ENCODE results near the gene SCYGR4. TPM values are rescaled to one million over a fixed set of nuclear protein-coding genes. Genes with fewer than 3 reads are reported as not detected.

SCYGR4 gene
- total RNA-seq, 1 donor from 2014 or later = not detected

- no peak overlapping the region for H3K27ac Mint-ChIP-seq (ENCODE audit: unreplicated experiment)
- H3K36me3 Mint-ChIP-seq (ENCODE audit: unreplicated experiment) = no peaks in the 10 kb centered on the region
- no peak overlapping the region for H3K4me3 Mint-ChIP-seq (ENCODE audit: unreplicated experiment)
- DNase-seq = no peak
- no peaks in the 10 kb centered on the region for H3K27me3 Mint-ChIP-seq (ENCODE audit: unreplicated experiment)
- peaks cover 2% of the 10 kb centered on the region for H3K4me1 Mint-ChIP-seq (ENCODE audit: low read depth, unreplicated experiment)
- no peak for TF ChIP-seq CTCF (IDR thresholded peaks at IDR 0.05; ENCODE audit: partially characterized antibody, unreplicated experiment)
- H3K9me3 Mint-ChIP-seq (ENCODE audit: unreplicated experiment) = no peaks in the 10 kb centered on the region
These were observed 10.8 kb upstream of the SCYGR4 start for GRCh38 chr2:227606476-227606875.

GRCh38 chr2:227607941-227608340 is 9.4 kb upstream of the SCYGR4 start:
- DNase-seq = no peak
- no peak for TF ChIP-seq CTCF (IDR thresholded peaks at IDR 0.05; ENCODE audit: partially characterized antibody, unreplicated experiment)
- Mint-ChIP-seq H3K27me3 (ENCODE audit: unreplicated experiment) (no peaks in the 10 kb centered on the region), H3K36me3 (ENCODE audit: unreplicated experiment) (no peaks in the 10 kb centered on the region), H3K4me1 (ENCODE audit: low read depth, unreplicated experiment) (peaks cover 2% of the 10 kb centered on the region), H3K4me3 (ENCODE audit: unreplicated experiment) (no peak overlapping the region), H3K9me3 (ENCODE audit: unreplicated experiment) (no peaks in the 10 kb centered on the region), H3K27ac (ENCODE audit: unreplicated experiment) (no peak overlapping the region)

- Mint-ChIP-seq H3K4me1 (ENCODE audit: low read depth, unreplicated experiment) (peaks cover 2% of the 10 kb centered on the region), H3K4me3 (ENCODE audit: unreplicated experiment) (no peak overlapping the region), H3K9me3 (ENCODE audit: unreplicated experiment) (no peaks in the 10 kb centered on the region), H3K36me3 (ENCODE audit: unreplicated experiment) (no peaks in the 10 kb centered on the region), H3K27ac (ENCODE audit: unreplicated experiment) (no peak overlapping the region), H3K27me3 (ENCODE audit: unreplicated experiment) (no peaks in the 10 kb centered on the region)
- TF ChIP-seq CTCF (IDR thresholded peaks at IDR 0.05; ENCODE audit: partially characterized antibody, unreplicated experiment) = no peak
- no peak for DNase-seq
These were observed 8.5 kb upstream of the SCYGR4 start for GRCh38 chr2:227608561-227609338.

- Mint-ChIP-seq H3K4me1 (ENCODE audit: low read depth, unreplicated experiment) (peaks cover 2% of the 10 kb centered on the region), H3K36me3 (ENCODE audit: unreplicated experiment) (no peaks in the 10 kb centered on the region), H3K27ac (ENCODE audit: unreplicated experiment) (no peak overlapping the region), H3K9me3 (ENCODE audit: unreplicated experiment) (no peaks in the 10 kb centered on the region), H3K4me3 (ENCODE audit: unreplicated experiment) (no peak overlapping the region), H3K27me3 (ENCODE audit: unreplicated experiment) (no peaks in the 10 kb centered on the region)
- TF ChIP-seq CTCF (IDR thresholded peaks at IDR 0.05; ENCODE audit: partially characterized antibody, unreplicated experiment) = no peak
- DNase-seq = no peak
These were observed 7.2 kb upstream of the SCYGR4 start for GRCh38 chr2:227610123-227610522.

- peaks cover 2% of the 10 kb centered on the region for H3K9me3 Mint-ChIP-seq (ENCODE audit: unreplicated experiment)
- no peak overlapping the region for H3K27ac Mint-ChIP-seq (ENCODE audit: unreplicated experiment)
- DNase-seq = no peak
- H3K36me3 Mint-ChIP-seq (ENCODE audit: unreplicated experiment) = no peaks in the 10 kb centered on the region
- peaks cover 11% of the 10 kb centered on the region for H3K4me1 Mint-ChIP-seq (ENCODE audit: low read depth, unreplicated experiment)
- H3K4me3 Mint-ChIP-seq (ENCODE audit: unreplicated experiment) = no peak overlapping the region
- no peak for TF ChIP-seq CTCF (IDR thresholded peaks at IDR 0.05; ENCODE audit: partially characterized antibody, unreplicated experiment)
- peaks cover 6% of the 10 kb centered on the region for H3K27me3 Mint-ChIP-seq (ENCODE audit: unreplicated experiment)
These were observed 4.6 kb upstream of the SCYGR4 start for GRCh38 chr2:227612546-227613271.
